SK-N-MC (cell line): Measurements from ENCODE around the gene DAB1.

Source experiments
- DNase-seq: peaks from one replicate; pipeline ENCODE4 v3.0.0-alpha.2; 2011; ENCODE audit warnings: low read depth, low spot score
- H3K27ac ChIP-seq: fragments of 200-600 bp; sonication (generic); 2 replicates; pipeline ENCODE4 v1.5.1; 2016; ENCODE audit warnings: mixed run types
- H3K36me3 ChIP-seq: fragments of 200-600 bp; sonication (generic); 2 replicates; pipeline ENCODE4 v1.6.1; 2017; ENCODE audit warnings: antibody characterized with exemption, low read length, mixed read lengths; ENCODE audit not compliant: insufficient read depth
- H3K4me3 ChIP-seq: fragments of 200-600 bp; sonication (generic); 2 replicates; pipeline ENCODE4 v1.5.1; 2016
- H3K9ac ChIP-seq: fragments of 200-600 bp; sonication (generic); 2 replicates; pipeline ENCODE4 v1.8.0; 2017; ENCODE audit warnings: mixed run types, mixed read lengths; ENCODE audit not compliant: insufficient read length
- H3K9me3 ChIP-seq: fragments of 200-600 bp; sonication (generic); 2 replicates; pipeline ENCODE4 v1.6.1; 2017; ENCODE audit warnings: low read depth, mild to moderate bottlenecking, antibody characterized with exemption, low read length, moderate library complexity, mixed read lengths
- EZH2 ChIP-seq: fragments of 200-600 bp; sonication (generic); IDR thresholded peaks from one replicate; pipeline ENCODE4 v1.6.1; 2017; ENCODE audit warnings: antibody characterized with exemption
- FOXP2 ChIP-seq: optimal IDR thresholded peaks from 2 replicates; pipeline ENCODE3; 2011; ENCODE audit warnings: mild to moderate bottlenecking, moderate library complexity; ENCODE audit not compliant: insufficient read depth; ENCODE audit errors: extremely low read length, control extremely low read depth
- POLR2AphosphoS5 ChIP-seq: IDR thresholded peaks from 2 replicates; pipeline ENCODE4 v1.6.1; 2012; ENCODE audit warnings: mild to moderate bottlenecking, low read depth, low read length, borderline replicate concordance

The DAB1 gene

GRCh38 chr1:57422271-57423134 is 1.4 kb downstream of the DAB1 start:
- Histone ChIP-seq H3K9me3 (no peaks in the 10 kb centered on the region), H3K4me3 (peak overlapping the region; percentile 81), H3K36me3 (no peaks in the 10 kb centered on the region), H3K27ac (no peak overlapping the region), H3K9ac (no peak overlapping the region)
- TF ChIP-seq POLR2AphosphoS5: no peak
- no peak for TF ChIP-seq EZH2
- TF ChIP-seq FOXP2: no peak
- no peak for DNase-seq

DNA sequence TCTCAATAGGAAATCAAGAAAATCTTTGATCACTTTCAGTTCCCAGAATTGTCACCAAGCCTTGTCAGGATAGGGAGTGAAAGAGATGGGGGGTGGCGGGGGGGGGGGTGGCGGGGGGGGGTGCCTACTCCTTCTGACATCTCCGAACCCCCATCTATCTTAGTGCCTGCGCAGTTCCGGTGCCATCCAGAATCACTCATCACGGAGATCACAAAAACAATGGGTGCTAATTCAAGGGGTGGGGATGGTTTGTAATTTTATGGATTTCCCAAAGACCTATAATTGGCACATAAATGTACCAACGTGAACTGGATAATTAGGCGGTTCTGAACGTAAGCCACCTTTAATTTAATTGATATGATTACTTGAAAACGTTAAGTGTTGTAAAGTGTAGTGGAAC is 2.1 kb downstream of the DAB1 start:
- Histone ChIP-seq H3K9me3 (no peaks in the 10 kb centered on the region), H3K27ac (no peak overlapping the region), H3K9ac (no peak overlapping the region), H3K4me3 (peak overlapping the region; percentile 81), H3K36me3 (no peaks in the 10 kb centered on the region)
- DNase-seq: no peak
- no peak for TF ChIP-seq FOXP2
- TF ChIP-seq POLR2AphosphoS5: no peak
- no peak for TF ChIP-seq EZH2

DNA sequence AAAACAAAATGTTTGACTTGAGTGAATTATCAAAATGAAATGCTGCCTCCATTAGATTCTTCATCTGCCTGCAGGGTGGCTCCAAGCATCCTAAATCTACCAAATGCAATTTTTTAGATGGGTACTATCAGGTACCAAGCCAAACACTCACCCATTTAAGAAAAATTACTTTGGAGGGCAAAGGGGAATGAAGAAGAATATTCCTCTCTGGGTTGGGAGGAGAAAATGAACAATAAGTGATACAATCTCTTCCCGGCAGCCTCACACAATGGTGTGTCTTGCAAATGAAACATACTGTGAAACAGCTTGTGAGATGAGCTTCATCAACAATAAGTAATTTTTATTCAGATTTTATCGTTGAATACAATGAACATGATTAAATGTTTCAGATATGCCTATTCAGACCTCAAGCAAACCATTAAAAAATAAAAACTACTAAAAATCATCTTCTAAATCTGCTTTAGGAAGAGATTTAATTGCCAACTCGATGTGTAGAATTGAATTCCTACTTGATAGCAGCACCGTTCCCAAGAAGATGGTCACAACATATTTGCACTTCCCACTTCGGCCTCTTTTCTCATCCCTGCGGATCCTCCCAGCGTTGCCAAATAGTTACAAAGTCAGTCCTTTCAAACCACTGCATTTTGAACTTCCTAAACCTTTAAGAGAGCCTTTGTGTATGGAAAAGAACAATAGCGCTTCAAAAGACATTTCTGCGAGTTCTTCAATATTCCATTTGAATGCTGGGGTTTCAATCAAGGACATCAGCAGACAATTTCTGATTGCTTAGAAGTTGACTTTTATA is 2.7 kb downstream of the DAB1 start:
- H3K9ac ChIP-seq: no peak overlapping the region
- no peaks in the 10 kb centered on the region for H3K9me3 ChIP-seq
- H3K4me3 ChIP-seq: no peak overlapping the region; the same call in 1 of the 2 replicates
- no peak overlapping the region for H3K27ac ChIP-seq
- DNase-seq: no peak
- H3K36me3 ChIP-seq: no peaks in the 10 kb centered on the region
- no peak for TF ChIP-seq POLR2AphosphoS5
- no peak for TF ChIP-seq EZH2
- no peak for TF ChIP-seq FOXP2

GRCh38 chr1:57418971-57419370 is 4.9 kb downstream of the DAB1 start:
- Histone ChIP-seq H3K9ac (no peak overlapping the region), H3K9me3 (no peaks in the 10 kb centered on the region), H3K36me3 (no peaks in the 10 kb centered on the region), H3K27ac (no peak overlapping the region), H3K4me3 (no peak overlapping the region)
- TF ChIP-seq EZH2: no peak
- no peak for TF ChIP-seq FOXP2
- no peak for TF ChIP-seq POLR2AphosphoS5
- no peak for DNase-seq

- Histone ChIP-seq H3K36me3 (no peaks in the 10 kb centered on the region), H3K27ac (no peak overlapping the region), H3K9me3 (no peaks in the 10 kb centered on the region), H3K9ac (no peak overlapping the region), H3K4me3 (no peak overlapping the region)
- no peak for DNase-seq
- no peak for TF ChIP-seq EZH2
- no peak for TF ChIP-seq FOXP2
- TF ChIP-seq POLR2AphosphoS5: no peak
Measured at GRCh38 chr1:57411262-57411661, 12.6 kb downstream of the DAB1 start.

- TF ChIP-seq POLR2AphosphoS5: no peak
- TF ChIP-seq EZH2: no peak
- TF ChIP-seq FOXP2: no peak
- no peaks in the 10 kb centered on the region for H3K36me3 ChIP-seq
- H3K9me3 ChIP-seq: no peaks in the 10 kb centered on the region
- H3K9ac ChIP-seq: no peak overlapping the region
- H3K27ac ChIP-seq: no peak overlapping the region
- no peak overlapping the region for H3K4me3 ChIP-seq
- DNase-seq: no peak
Measured at GRCh38 chr1:57410508-57410907, 13.4 kb downstream of the DAB1 start.

DNA sequence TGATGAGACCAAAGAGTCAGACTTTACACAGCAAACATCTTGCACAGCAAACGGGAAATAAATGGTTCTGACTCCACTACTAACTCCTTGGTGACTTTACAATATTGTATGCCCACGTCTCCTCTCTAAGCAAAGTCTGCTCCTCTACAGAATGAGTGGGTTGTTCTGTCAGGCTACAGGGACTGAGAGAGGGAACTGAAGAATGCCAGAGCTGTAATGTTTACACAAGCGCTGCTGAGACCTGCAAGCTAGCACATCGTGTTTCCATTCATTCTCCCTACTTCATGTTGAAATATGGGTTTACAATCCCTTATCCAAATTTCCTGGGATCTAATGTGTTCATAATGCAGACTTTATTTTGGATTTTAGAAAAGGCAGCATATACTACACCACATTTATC is 15.9 kb downstream of the DAB1 start:
- H3K9me3 ChIP-seq: no peaks in the 10 kb centered on the region
- DNase-seq: no peak
- H3K36me3 ChIP-seq: no peaks in the 10 kb centered on the region
- H3K4me3 ChIP-seq: no peak overlapping the region
- no peak for TF ChIP-seq EZH2
- TF ChIP-seq POLR2AphosphoS5: no peak
- no peak overlapping the region for H3K27ac ChIP-seq
- no peak overlapping the region for H3K9ac ChIP-seq

DNA sequence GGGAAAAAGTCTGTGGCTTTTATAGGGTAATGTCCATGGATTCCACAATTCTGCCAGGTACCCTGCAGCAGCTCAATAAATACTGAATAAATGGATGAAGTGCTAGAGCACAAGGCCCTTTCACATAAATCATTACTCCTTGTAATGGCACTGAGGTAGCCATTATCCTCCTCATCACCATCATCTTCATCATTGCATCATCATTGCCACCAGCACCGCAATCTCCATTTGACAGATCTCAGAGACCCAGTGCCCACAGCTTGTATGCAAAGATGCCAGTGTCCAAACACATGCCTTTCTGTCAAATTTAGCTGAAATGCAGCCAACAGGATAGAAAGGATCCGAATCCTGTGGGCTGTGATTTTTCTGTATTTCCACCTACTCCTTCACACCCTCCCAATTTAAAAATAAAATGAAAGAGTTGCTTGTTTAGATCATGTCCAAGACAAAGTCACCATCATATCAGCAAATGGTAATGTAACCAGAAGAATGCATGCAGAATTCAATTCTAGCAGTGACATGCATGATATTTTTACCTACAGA is 17.4 kb downstream of the DAB1 start:
- no peak for DNase-seq
- H3K36me3 ChIP-seq: no peaks in the 10 kb centered on the region
- no peaks in the 10 kb centered on the region for H3K9me3 ChIP-seq
- no peak overlapping the region for H3K27ac ChIP-seq
- TF ChIP-seq POLR2AphosphoS5 (no peak), EZH2 (no peak), FOXP2 (no peak)
- H3K4me3 ChIP-seq: no peak overlapping the region
- H3K9ac ChIP-seq: no peak overlapping the region
